A549 (cell line): ENCODE data around the gene DNAJB6. TPM values are rescaled to one million over a fixed set of nuclear protein-coding genes. Genes with fewer than 3 reads are reported as not detected.
A peak's percentile ranks its signal among the peaks of the same experiment; 100 is the strongest.

Experiments used
- ATAC-seq, 2 experiments: fragments of 200-7000 bp in 1 of 2; fragments of >200 bp in 1 of 2; cut with Nextera tagmentation in 1 of 2; cut with Tn5 transposase in 1 of 2; 3 replicates each; pipeline versions ENCODE4 v1.8.0 to v1.9.1; 2018 to 2020; ENCODE audit warnings: mild to moderate bottlenecking in 1 of 2, moderate library complexity in 1 of 2
- CTCF ChIA-PET: fragments of 300-600 bp; sonication (Branson Sonifier 250); formaldehyde crosslinking; extraction: SDS; loops from one replicate; lab custom pipeline; 2021; ENCODE audit warnings: antibody characterized with exemption, inconsistent platforms; lab: Yijun Ruan, JAX
- POLR2A ChIA-PET: fragments of 350-600 bp; formaldehyde crosslinking; extraction: SDS; loops from one replicate; lab custom pipeline; 2021; ENCODE audit warnings: antibody characterized with exemption, inconsistent platforms; lab: Yijun Ruan, JAX
- DNase-seq, 2 experiments: peaks; one replicate each; pipeline versions ENCODE4 v3.0.0 to v3.0.0-alpha.2; 2011 to 2016; ENCODE audit warnings: low read depth in 1 of 2, low spot score in 1 of 2
- FAIRE-seq: peaks from 2 replicates; lab custom pipeline; 2011; peaks lifted over from hg19 to GRCh38; lab: Jason Lieb, UNC
- H3K27ac ChIP-seq, 2 experiments: fragments of >200 bp; sonication (Bioruptor Twin); formaldehyde crosslinking; 3 replicates each; pipeline ENCODE4 v1.5.1; 2016 to 2017
- H3K4me1 ChIP-seq: fragments of >200 bp; sonication (Bioruptor Twin); formaldehyde crosslinking; 3 replicates; pipeline ENCODE4 v1.6.1; 2016
- H3K4me2 ChIP-seq: fragments of >200 bp; sonication (Bioruptor Twin); formaldehyde crosslinking; 3 replicates; pipeline ENCODE4 v1.6.1; 2016
- H3K4me3 ChIP-seq: fragments of >200 bp; sonication (Bioruptor Twin); formaldehyde crosslinking; 3 replicates; pipeline ENCODE4 v1.5.1; 2016
- H3K9me3 ChIP-seq: fragments of >200 bp; sonication (Bioruptor Twin); formaldehyde crosslinking; 3 replicates; pipeline ENCODE4 v1.6.1; 2016
- BHLHE40 ChIP-seq: IDR thresholded peaks from 2 replicates; pipeline ENCODE4 v1.6.1; 2012; ENCODE audit warnings: low read depth, low read length, inconsistent platforms
- CBX2 ChIP-seq: fragments of 200-600 bp; sonication (generic); IDR thresholded peaks from 2 replicates; pipeline ENCODE4 v1.6.1; 2016; ENCODE audit warnings: low read depth, mild to moderate bottlenecking, borderline replicate concordance
- CHD2 ChIP-seq: fragments of 150-350 bp; IDR thresholded peaks from 2 replicates; pipeline ENCODE4 v1.6.1; 2014; ENCODE audit warnings: low read length; ENCODE audit not compliant: partially characterized antibody
- EHF ChIP-seq: fragments of 250-450 bp; sonication (Bioruptor Pico); IDR thresholded peaks from 2 replicates; pipeline ENCODE4 v1.5.0; 2020; ENCODE audit warnings: mild to moderate bottlenecking
- EP300 ChIP-seq, 2 experiments: fragments of >200 bp; sonication (Bioruptor Twin); formaldehyde crosslinking; IDR thresholded peaks; 2 replicates in 1 of 2; 3 replicates in 1 of 2; pipeline ENCODE4 v1.6.1; 2016 to 2017
- ESRRA ChIP-seq: fragments of 150-350 bp; IDR thresholded peaks from 2 replicates; pipeline ENCODE4 v1.6.1; 2014; ENCODE audit warnings: mild to moderate bottlenecking, low read length, borderline replicate concordance
- FOSB ChIP-seq: fragments of 250-450 bp; sonication (Bioruptor Pico); IDR thresholded peaks from 2 replicates; pipeline ENCODE4 v1.5.0; 2020; ENCODE audit warnings: mild to moderate bottlenecking, moderate library complexity
- HDAC2 ChIP-seq: fragments of 200-600 bp; sonication (generic); IDR thresholded peaks from 2 replicates; pipeline ENCODE4 v1.6.1; 2016
- HEYL ChIP-seq: fragments of 250-450 bp; sonication (Bioruptor Pico); IDR thresholded peaks from 2 replicates; pipeline ENCODE4 v1.8.0; 2021; ENCODE audit warnings: mild to moderate bottlenecking, moderate library complexity
- HOXA7 ChIP-seq: fragments of 250-450 bp; sonication (Bioruptor Pico); IDR thresholded peaks from 2 replicates; pipeline ENCODE4 v1.5.0; 2020; ENCODE audit warnings: mild to moderate bottlenecking, moderate library complexity
- JUN ChIP-seq, 2 experiments: fragments of >200 bp; sonication (Bioruptor Twin); formaldehyde crosslinking; IDR thresholded peaks; 2 replicates in 1 of 2; 3 replicates in 1 of 2; pipeline ENCODE4 v1.6.1; 2016 to 2017
- KDM5A ChIP-seq: fragments of 200-600 bp; sonication (generic); IDR thresholded peaks from 2 replicates; pipeline ENCODE4 v1.6.1; 2016; ENCODE audit warnings: antibody characterized with exemption, mild to moderate bottlenecking
- MAZ ChIP-seq: fragments of 150-350 bp; IDR thresholded peaks from 2 replicates; pipeline ENCODE4 v1.6.1; 2014; ENCODE audit warnings: antibody characterized with exemption, low read depth, low read length, borderline replicate concordance
- NFE2L2 ChIP-seq: fragments of 150-350 bp; conservative IDR thresholded peaks from 2 replicates; pipeline ENCODE4 v1.6.1; 2014; ENCODE audit warnings: low read length
- NPAS2 ChIP-seq: fragments of 250-450 bp; sonication (Bioruptor Pico); IDR thresholded peaks from 2 replicates; pipeline ENCODE4 v1.8.0; 2022; ENCODE audit warnings: mild to moderate bottlenecking, moderate library complexity, borderline replicate concordance
- POLR2A ChIP-seq: IDR thresholded peaks from 2 replicates; pipeline ENCODE4 v1.6.1; 2012; ENCODE audit warnings: mild to moderate bottlenecking, low read length
- RARB ChIP-seq: fragments of 250-450 bp; sonication (Bioruptor Pico); IDR thresholded peaks from 2 replicates; pipeline ENCODE4 v1.8.0; 2021; ENCODE audit warnings: mild to moderate bottlenecking, moderate library complexity
- SMC3 ChIP-seq: fragments of >200 bp; sonication (Bioruptor Twin); formaldehyde crosslinking; IDR thresholded peaks from 3 replicates; pipeline ENCODE4 v1.6.1; 2018; ENCODE audit warnings: inconsistent platforms
- TFCP2L1 ChIP-seq: fragments of 250-450 bp; sonication (Bioruptor Pico); IDR thresholded peaks from 2 replicates; pipeline ENCODE4 v1.5.0; 2021; ENCODE audit warnings: mild to moderate bottlenecking
- TP53 ChIP-seq: fragments of 250-450 bp; sonication (Bioruptor Pico); IDR thresholded peaks from 2 replicates; pipeline ENCODE4 v1.5.0; 2021; ENCODE audit warnings: mild to moderate bottlenecking, moderate library complexity
- ZNF302 ChIP-seq: fragments of 250-450 bp; sonication (Bioruptor Pico); IDR thresholded peaks from 2 replicates; pipeline ENCODE4 v1.9.0; 2021; ENCODE audit warnings: inconsistent platforms, mild to moderate bottlenecking, moderate library complexity
- WGBS: methylation state at CpG from one replicate; pipeline ENCODE4 v1.1.6; 2017; ENCODE audit errors: missing lambda C conversion rate; 5-methylcytosine and 5-hydroxymethylcytosine counted together
- polyA plus RNA-seq, 4 experiments: library from polyadenylated mRNA; depleted of rRNA in 3 of 4; stranded (reverse); fragments of >200 nt; fragmentation: RNase III in 1 of 4; extraction: RNeasy Plus Mini Kit Qiagen cat#74134 plus additional on column Dnase treatment in 1 of 4; gene quantifications; 2 replicates in 3 of 4; 3 replicates in 1 of 4; pipeline ENCODE4 v1.2.3, GENCODE V29; 2011 to 2017
- TF ChIP-seq, protein P1 (sequence below): IDR thresholded peaks from 2 replicates; pipeline ENCODE4 v1.6.1; 2012; ENCODE audit warnings: low read depth, borderline replicate concordance
- TF ChIP-seq, protein P2 (sequence below): fragments of 150-350 bp; IDR thresholded peaks from 2 replicates; pipeline ENCODE4 v1.6.1; 2014; ENCODE audit warnings: low read depth, mild to moderate bottlenecking, low read length
- TF ChIP-seq, protein P3 (sequence below): IDR thresholded peaks from 2 replicates; pipeline ENCODE4 v1.6.1; 2012
- TF ChIP-seq, protein P4 (sequence below): fragments of 250-450 bp; sonication (Bioruptor Pico); IDR thresholded peaks from 2 replicates; pipeline ENCODE4 v1.5.0; 2021; ENCODE audit warnings: mild to moderate bottlenecking, moderate library complexity, borderline replicate concordance
- TF ChIP-seq, protein P5 (sequence below): fragments of 450-650 bp; IDR thresholded peaks from 2 replicates; pipeline ENCODE4 v1.6.1; 2014; ENCODE audit warnings: antibody characterized with exemption

The DNAJB6 gene
- polyA plus RNA-seq, 2 of the 4 experiments (the other 2 are of a cell fraction), result 117 to 136 TPM

DNA sequence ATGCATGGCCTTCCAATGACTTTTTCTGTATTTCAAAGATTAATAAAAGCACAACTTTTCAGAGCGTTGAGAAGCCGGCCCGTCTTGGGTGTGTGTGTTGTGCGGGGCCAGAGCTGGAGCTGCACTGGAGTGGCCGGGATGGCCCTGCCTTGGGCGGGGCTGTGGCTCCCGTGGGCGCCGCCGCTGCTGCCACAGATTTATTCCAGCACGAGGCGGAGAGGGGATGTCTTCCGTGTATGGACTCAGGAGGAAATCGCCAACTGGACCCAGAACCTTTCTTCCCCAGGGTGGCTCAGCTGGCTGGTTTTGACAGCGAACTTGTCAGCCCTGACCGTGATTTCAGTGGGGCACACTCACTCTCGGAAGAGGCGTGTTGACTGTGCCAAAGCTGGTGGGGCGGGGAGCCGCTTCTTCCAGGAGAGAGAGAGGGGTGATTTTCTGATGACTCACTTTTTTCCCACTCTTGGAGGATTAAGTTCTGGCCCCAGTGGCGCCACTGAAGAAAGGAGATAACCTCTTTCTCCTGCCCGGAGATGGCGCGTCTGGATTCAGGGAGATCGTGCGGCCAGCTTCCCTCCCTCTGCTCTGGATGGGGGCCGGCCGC lies 72.4 kb downstream of the DNAJB6 start (continued):
- TF ChIP-seq BHLHE40, result no peak

DNA sequence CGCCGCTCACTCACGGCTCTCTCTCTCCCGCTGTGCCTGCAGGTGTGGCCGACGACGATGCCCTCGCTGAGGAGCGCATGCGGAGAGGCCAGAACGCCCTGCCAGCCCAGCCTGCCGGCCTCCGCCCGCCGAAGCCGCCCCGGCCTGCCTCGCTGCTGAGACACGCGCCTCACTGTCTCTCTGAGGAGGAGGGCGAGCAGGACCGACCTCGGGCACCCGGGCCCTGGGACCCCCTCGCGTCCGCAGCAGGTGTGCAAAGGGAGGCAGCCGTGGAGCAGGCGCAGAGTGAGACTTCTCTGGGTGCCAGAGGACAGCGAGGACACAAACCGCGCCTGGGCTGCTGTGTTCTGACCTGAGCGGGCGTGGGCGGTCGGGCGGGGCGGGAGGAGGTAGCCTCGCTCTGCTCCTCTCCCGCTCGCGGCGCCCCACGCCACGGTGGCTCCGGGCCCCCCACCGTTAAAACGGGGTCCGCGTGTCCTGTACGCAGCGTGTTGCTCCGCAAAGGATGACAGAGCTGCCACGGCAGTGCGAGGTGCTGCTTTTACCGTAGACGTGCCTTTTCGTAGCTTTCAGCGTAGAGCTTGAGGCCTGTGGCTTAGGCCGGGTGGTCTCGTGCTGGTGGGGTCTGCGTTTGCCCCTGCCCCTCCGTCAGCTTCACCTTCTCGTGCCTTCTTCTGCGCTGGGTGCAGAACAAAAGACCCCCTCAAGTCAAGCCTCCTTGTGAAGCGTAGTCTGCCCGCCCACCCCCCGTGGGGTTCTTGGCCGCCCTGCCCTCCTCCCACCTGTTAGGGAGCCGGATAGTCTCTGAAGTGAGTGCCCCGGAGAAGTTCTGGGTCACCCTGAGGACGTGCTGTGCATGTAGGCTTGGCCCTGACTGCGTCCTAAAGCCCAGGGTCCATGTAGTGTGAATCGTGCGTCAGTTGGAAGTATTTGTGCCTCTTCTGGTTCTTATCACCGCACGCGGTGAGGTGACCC lies 73.2 kb downstream of the DNAJB6 start:
- 96% methylated on average over 66 of the region's 78 CpGs for WGBS
- FAIRE-seq, result no peak
- no peak for DNase-seq
- Histone ChIP-seq H3K4me2 (no peak overlapping the region), H3K9me3 (no peaks in the 10 kb centered on the region), H3K4me3 (no peak overlapping the region), H3K27ac (no peak overlapping the region), H3K4me1 (peaks cover 8% of the 10 kb centered on the region)
- no peak for ATAC-seq
- TF ChIP-seq HOXA7 (CRISPR knock-in tag) (no peak), CBX2 (no peak), FOSB (no peak), EP300 (IDR thresholded peaks at IDR 0.05) (no peak), KDM5A (no peak), POLR2A (no peak), BHLHE40 (no peak), HDAC2 (no peak), JUN (IDR thresholded peaks at IDR 0.05) (no peak), MAZ (no peak), EHF (CRISPR knock-in tag) (no peak), ESRRA (no peak)
- CTCF ChIA-PET, result no interaction called here
- POLR2A ChIA-PET, result no interaction called here

DNA sequence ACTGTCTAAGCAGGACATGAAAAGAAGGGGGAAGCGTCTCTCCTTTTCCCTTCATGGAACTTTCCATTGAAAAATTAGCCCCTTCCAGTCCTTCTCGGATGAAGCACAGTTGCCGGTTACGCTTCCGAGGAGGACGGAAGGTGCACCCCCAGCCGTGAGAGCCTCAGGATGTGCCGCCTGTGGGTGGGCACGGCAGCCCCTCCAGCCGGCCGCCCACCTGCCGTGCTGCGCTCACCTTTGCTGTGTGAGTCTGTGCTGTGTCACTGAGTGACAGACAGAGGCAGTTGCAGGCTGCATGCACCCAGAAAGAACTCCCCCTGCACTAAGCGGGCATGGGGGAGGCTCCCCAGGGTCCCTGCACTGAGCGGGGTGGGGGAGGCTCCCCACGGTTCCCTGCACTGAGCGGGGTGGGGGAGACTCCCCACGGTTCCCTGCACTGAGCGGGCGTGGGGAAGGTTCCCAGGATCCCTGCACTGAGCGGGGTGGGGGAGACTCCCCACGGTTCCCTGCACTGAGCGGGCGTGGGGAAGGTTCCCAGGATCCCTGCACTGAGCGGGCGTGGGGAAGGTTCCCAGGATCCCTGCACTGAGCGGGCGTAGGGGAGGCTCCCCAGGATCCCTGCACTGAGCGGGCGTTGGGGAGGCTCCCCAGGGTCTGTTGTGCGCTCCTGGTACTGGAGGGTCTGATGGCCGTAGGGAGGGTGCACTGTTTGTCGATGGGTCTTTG lies 74.2 kb downstream of the DNAJB6 start:
- DNase-seq (no peak), ATAC-seq (peak in 1 of 2 experiments; percentile 15; a peak in 1 of 6 replicates), FAIRE-seq (no peak)
- Histone ChIP-seq H3K9me3 (no peaks in the 10 kb centered on the region), H3K4me2 (no peak overlapping the region), H3K4me1 (no peaks in the 10 kb centered on the region), H3K27ac (no peak overlapping the region), H3K4me3 (no peak overlapping the region)
- WGBS, result 95% methylated on average over 16 of the region's 33 CpGs
- ChIA-PET CTCF (no interaction called here), POLR2A (no interaction called here)
- no peak for TF ChIP-seq HOXA7 (CRISPR knock-in tag)
- TF ChIP-seq, protein P1, sequence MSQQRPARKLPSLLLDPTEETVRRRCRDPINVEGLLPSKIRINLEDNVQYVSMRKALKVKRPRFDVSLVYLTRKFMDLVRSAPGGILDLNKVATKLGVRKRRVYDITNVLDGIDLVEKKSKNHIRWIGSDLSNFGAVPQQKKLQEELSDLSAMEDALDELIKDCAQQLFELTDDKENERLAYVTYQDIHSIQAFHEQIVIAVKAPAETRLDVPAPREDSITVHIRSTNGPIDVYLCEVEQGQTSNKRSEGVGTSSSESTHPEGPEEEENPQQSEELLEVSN, result no peak
- TF ChIP-seq TFCP2L1 (CRISPR knock-in tag), result no peak
- no peak for TF ChIP-seq ZNF302
- TF ChIP-seq, protein P2, sequence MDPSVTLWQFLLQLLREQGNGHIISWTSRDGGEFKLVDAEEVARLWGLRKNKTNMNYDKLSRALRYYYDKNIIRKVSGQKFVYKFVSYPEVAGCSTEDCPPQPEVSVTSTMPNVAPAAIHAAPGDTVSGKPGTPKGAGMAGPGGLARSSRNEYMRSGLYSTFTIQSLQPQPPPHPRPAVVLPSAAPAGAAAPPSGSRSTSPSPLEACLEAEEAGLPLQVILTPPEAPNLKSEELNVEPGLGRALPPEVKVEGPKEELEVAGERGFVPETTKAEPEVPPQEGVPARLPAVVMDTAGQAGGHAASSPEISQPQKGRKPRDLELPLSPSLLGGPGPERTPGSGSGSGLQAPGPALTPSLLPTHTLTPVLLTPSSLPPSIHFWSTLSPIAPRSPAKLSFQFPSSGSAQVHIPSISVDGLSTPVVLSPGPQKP, result no peak
- TF ChIP-seq CHD2, result no peak
- TF ChIP-seq EP300 (IDR thresholded peaks at IDR 0.05), result no peak
- TF ChIP-seq, protein P3, sequence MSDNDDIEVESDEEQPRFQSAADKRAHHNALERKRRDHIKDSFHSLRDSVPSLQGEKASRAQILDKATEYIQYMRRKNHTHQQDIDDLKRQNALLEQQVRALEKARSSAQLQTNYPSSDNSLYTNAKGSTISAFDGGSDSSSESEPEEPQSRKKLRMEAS, result no peak
- no peak for TF ChIP-seq NFE2L2
- TF ChIP-seq RARB (CRISPR knock-in tag), result no peak
- TF ChIP-seq, protein P4, sequence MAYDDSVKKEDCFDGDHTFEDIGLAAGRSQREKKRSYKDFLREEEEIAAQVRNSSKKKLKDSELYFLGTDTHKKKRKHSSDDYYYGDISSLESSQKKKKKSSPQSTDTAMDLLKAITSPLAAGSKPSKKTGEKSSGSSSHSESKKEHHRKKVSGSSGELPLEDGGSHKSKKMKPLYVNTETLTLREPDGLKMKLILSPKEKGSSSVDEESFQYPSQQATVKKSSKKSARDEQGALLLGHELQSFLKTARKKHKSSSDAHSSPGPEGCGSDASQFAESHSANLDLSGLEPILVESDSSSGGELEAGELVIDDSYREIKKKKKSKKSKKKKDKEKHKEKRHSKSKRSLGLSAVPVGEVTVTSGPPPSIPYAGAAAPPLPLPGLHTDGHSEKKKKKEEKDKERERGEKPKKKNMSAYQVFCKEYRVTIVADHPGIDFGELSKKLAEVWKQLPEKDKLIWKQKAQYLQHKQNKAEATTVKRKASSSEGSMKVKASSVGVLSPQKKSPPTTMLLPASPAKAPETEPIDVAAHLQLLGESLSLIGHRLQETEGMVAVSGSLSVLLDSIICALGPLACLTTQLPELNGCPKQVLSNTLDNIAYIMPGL (CRISPR knock-in tag), result no peak
- no peak for TF ChIP-seq FOSB
- TF ChIP-seq, protein P5, sequence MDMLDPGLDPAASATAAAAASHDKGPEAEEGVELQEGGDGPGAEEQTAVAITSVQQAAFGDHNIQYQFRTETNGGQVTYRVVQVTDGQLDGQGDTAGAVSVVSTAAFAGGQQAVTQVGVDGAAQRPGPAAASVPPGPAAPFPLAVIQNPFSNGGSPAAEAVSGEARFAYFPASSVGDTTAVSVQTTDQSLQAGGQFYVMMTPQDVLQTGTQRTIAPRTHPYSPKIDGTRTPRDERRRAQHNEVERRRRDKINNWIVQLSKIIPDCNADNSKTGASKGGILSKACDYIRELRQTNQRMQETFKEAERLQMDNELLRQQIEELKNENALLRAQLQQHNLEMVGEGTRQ, result no peak
- no peak for TF ChIP-seq HDAC2
- no peak for TF ChIP-seq SMC3
- TF ChIP-seq TP53 (CRISPR knock-in tag), result no peak
- TF ChIP-seq HEYL (CRISPR knock-in tag), result no peak
- TF ChIP-seq NPAS2 (CRISPR knock-in tag), result no peak
